Osteocyte (in vitro differentiated cells): ENCODE data around the gene IGF2. TPM values are rescaled to one million over a fixed set of nuclear protein-coding genes. Genes with fewer than 3 reads are reported as not detected.

Source experiments
- DNase-seq: peaks from one replicate; pipeline ENCODE4 v3.0.0; 2021; ENCODE audit warnings: mixed read lengths; ENCODE audit not compliant: unreplicated experiment; ENCODE audit errors: extremely low spot score
- H3K27ac Mint-ChIP-seq: one replicate; pipeline ENCODE4 v1.8.0; 2021; ENCODE audit warnings: mild to moderate bottlenecking, mixed read lengths; ENCODE audit not compliant: unreplicated experiment
- H3K27me3 Mint-ChIP-seq: one replicate; pipeline ENCODE4 v1.8.0; 2021; ENCODE audit warnings: mixed read lengths; ENCODE audit not compliant: unreplicated experiment
- H3K36me3 Mint-ChIP-seq: one replicate; pipeline ENCODE4 v1.8.0; 2021; ENCODE audit warnings: mixed read lengths; ENCODE audit not compliant: unreplicated experiment
- H3K4me1 Mint-ChIP-seq: one replicate; pipeline ENCODE4 v1.8.0; 2021; ENCODE audit warnings: mixed read lengths; ENCODE audit not compliant: unreplicated experiment
- H3K4me3 Mint-ChIP-seq: one replicate; pipeline ENCODE4 v1.8.0; 2021; ENCODE audit warnings: mild to moderate bottlenecking, moderate library complexity, mixed read lengths; ENCODE audit not compliant: unreplicated experiment
- H3K9me3 Mint-ChIP-seq: one replicate; pipeline ENCODE4 v1.8.0; 2021; ENCODE audit warnings: mixed read lengths; ENCODE audit not compliant: unreplicated experiment
- CTCF ChIP-seq: fragments of 200-600 bp; sonication (generic); IDR thresholded peaks from 2 replicates; pipeline ENCODE4 v1.5.0; 2021; ENCODE audit warnings: antibody characterized with exemption, mild to moderate bottlenecking, moderate library complexity
- total RNA-seq: library from RNA; stranded (reverse); gene quantifications from 2 replicates; pipeline ENCODE4 v1.2.1, GENCODE V29; 2021

The IGF2 gene
- total RNA-seq, 1 donor from 2014 or later, result 590 TPM

DNA sequence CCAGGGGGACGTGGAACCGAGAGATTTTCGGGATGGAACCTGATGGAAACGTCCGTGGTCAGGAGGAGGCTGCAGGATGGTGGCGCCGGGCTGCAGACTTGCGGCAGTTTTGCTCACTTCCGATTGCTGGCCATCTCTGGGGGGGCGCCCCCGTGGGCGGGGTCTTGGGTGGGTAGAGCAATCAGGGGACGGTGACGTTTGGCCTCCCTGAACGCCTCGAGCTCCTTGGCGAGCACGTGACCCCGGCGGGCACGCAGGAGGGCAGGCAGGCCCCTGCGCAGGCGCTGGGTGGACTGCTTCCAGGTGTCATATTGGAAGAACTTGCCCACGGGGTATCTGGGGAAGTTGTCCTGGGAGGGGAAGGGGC is 6.3 kb downstream of the IGF2 start:
- no peak for TF ChIP-seq CTCF
- H3K4me1 Mint-ChIP-seq, result peaks cover 25% of the 10 kb centered on the region
- no peak overlapping the region for H3K4me3 Mint-ChIP-seq
- H3K27me3 Mint-ChIP-seq, result peaks cover 17% of the 10 kb centered on the region
- DNase-seq, result no peak
- peaks cover 21% of the 10 kb centered on the region for H3K36me3 Mint-ChIP-seq
- H3K27ac Mint-ChIP-seq, result no peak overlapping the region
- H3K9me3 Mint-ChIP-seq, result no peaks in the 10 kb centered on the region

DNA sequence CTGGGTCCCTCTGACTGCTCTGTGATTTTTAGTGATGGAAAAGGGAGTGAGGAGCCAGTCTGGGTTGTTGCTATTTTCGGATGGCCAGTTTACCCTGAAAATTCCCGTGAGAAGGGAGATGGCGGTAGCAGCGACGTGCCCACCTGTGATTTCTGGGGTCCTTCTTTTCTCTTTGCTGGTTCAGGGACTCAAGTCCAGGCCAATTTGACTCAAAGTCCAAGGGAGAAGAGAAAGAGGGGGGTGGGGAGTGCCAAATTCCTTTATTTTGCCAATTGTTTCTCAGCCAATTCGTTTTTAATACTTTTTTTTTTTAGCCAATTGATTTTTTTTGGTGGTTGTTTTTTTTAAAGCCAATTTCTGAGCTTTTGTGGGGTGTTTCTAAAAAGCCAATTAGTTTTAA is 6.9 kb downstream of the IGF2 start:
- H3K27ac Mint-ChIP-seq, result no peak overlapping the region

GRCh38 chr11:2131371-2132236 is 7.6 kb downstream of the IGF2 start:
- DNase-seq, result no peak
- TF ChIP-seq CTCF, result no peak
- H3K36me3 Mint-ChIP-seq, result peaks cover 21% of the 10 kb centered on the region
- H3K27ac Mint-ChIP-seq, result no peak overlapping the region
- peaks cover 16% of the 10 kb centered on the region for H3K27me3 Mint-ChIP-seq
- H3K9me3 Mint-ChIP-seq, result no peaks in the 10 kb centered on the region
- no peak overlapping the region for H3K4me3 Mint-ChIP-seq
- peaks cover 16% of the 10 kb centered on the region for H3K4me1 Mint-ChIP-seq

More for the DNA sequence above, 6.9 kb downstream of the IGF2 start:
- H3K27me3 Mint-ChIP-seq, result peaks cover 17% of the 10 kb centered on the region
- TF ChIP-seq CTCF, result no peak
- no peak for DNase-seq
- peaks cover 21% of the 10 kb centered on the region for H3K36me3 Mint-ChIP-seq
- H3K4me3 Mint-ChIP-seq, result no peak overlapping the region
- no peaks in the 10 kb centered on the region for H3K9me3 Mint-ChIP-seq
- H3K4me1 Mint-ChIP-seq, result peaks cover 20% of the 10 kb centered on the region

- Mint-ChIP-seq H3K9me3 (no peaks in the 10 kb centered on the region), H3K27me3 (peaks cover 16% of the 10 kb centered on the region), H3K27ac (no peak overlapping the region), H3K4me1 (peaks cover 10% of the 10 kb centered on the region), H3K4me3 (no peak overlapping the region), H3K36me3 (peaks cover 19% of the 10 kb centered on the region)
- no peak for DNase-seq
- no peak for TF ChIP-seq CTCF
These were observed 8.3 kb downstream of the IGF2 start for GRCh38 chr11:2130881-2131352.

DNA sequence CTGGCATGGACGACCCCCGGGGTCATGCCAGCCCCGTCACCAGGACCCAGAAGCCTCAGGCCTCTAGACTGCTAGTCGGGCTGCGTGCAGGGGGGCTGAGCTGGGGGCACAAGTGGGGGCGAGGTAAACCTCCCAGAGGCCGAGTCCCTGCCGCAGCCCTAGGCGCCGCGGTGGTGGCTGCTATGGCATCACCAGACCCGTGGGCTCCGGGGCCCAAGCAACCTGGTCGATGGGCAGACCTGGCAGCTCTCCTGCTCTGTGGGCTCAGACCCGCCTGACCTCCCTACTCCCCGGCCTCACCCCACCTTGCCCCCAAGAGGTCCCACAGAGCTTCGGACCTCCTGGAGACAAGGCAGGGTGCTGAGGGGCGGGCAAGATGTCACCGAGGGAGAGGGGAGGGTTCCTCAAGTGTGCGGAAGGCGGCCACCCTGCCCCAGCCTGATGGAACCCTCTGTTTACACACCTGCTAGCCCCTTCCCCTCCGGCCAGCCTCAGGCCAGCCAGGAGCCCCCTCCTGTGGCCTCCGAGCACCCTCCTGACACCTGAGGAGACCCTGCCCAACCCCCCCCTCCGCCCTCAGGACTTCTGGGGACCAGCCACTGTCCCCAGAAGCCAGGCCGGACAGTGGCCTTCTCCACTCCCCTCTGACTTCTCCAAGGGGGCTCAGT is 9.4 kb downstream of the IGF2 start:
- Mint-ChIP-seq H3K4me1 (peaks cover 2% of the 10 kb centered on the region), H3K27ac (no peak overlapping the region), H3K27me3 (peaks cover 16% of the 10 kb centered on the region), H3K9me3 (no peaks in the 10 kb centered on the region), H3K36me3 (peaks cover 17% of the 10 kb centered on the region), H3K4me3 (no peak overlapping the region)
- DNase-seq, result no peak
- no peak for TF ChIP-seq CTCF
